Measurements from ENCODE around the gene SIGLEC1. TPM values are rescaled to one million over a fixed set of nuclear protein-coding genes. Genes with fewer than 3 reads are reported as not detected.

SIGLEC1 gene
- total RNA-seq, 1 donor from 2014 or later = not detected

- Mint-ChIP-seq H3K27ac (ENCODE audit: unreplicated experiment) (no peak overlapping the region), H3K36me3 (ENCODE audit: low read depth) (no peaks in the 10 kb centered on the region), H3K4me1 (ENCODE audit: low read depth) (no peaks in the 10 kb centered on the region), H3K4me3 (ENCODE audit: unreplicated experiment) (no peak overlapping the region), H3K27me3 (ENCODE audit: low read depth) (peaks cover 2% of the 10 kb centered on the region), H3K9me3 (ENCODE audit: low read depth) (no peaks in the 10 kb centered on the region)
- DNase-seq (ENCODE audit: low spot score) = peak; percentile 68
- TF ChIP-seq, protein P1, sequence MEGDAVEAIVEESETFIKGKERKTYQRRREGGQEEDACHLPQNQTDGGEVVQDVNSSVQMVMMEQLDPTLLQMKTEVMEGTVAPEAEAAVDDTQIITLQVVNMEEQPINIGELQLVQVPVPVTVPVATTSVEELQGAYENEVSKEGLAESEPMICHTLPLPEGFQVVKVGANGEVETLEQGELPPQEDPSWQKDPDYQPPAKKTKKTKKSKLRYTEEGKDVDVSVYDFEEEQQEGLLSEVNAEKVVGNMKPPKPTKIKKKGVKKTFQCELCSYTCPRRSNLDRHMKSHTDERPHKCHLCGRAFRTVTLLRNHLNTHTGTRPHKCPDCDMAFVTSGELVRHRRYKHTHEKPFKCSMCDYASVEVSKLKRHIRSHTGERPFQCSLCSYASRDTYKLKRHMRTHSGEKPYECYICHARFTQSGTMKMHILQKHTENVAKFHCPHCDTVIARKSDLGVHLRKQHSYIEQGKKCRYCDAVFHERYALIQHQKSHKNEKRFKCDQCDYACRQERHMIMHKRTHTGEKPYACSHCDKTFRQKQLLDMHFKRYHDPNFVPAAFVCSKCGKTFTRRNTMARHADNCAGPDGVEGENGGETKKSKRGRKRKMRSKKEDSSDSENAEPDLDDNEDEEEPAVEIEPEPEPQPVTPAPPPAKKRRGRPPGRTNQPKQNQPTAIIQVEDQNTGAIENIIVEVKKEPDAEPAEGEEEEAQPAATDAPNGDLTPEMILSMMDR (IDR thresholded peaks at IDR 0.05) = no peak
Observed at GRCh38 chr20:3701061-3701998, 11.1 kb downstream of the SIGLEC1 start.

DNA sequence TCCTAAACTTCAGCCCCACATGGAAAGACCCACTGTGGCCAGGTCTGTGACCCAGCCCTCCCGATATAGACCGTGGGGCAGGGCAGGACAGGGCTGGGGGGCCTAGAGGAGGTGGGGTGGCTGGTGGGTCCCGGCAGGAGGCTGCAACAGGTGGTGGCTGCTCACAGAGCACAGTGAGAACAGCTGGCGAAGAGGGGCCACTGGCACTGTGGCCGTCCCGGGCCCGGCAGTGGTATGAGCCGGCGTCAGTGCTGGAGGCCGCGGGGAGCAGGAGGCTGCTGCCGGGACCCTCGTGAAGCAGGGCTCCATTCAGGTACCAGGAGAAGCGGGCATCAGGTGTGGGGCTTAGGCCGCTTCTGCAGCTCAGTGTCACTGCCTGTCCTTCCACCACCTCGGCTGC is 13.4 kb downstream of the SIGLEC1 start:
- Mint-ChIP-seq H3K4me1 (ENCODE audit: low read depth) (no peaks in the 10 kb centered on the region), H3K36me3 (ENCODE audit: low read depth) (no peaks in the 10 kb centered on the region), H3K27ac (ENCODE audit: unreplicated experiment) (no peak overlapping the region), H3K4me3 (ENCODE audit: unreplicated experiment) (no peak overlapping the region), H3K9me3 (ENCODE audit: low read depth) (no peaks in the 10 kb centered on the region), H3K27me3 (ENCODE audit: low read depth) (peaks cover 2% of the 10 kb centered on the region)
- TF ChIP-seq, protein P1 (IDR thresholded peaks at IDR 0.05) = no peak
- DNase-seq (ENCODE audit: low spot score) = no peak

- Mint-ChIP-seq H3K27ac (ENCODE audit: unreplicated experiment) (no peak overlapping the region), H3K9me3 (ENCODE audit: low read depth) (no peaks in the 10 kb centered on the region), H3K36me3 (ENCODE audit: low read depth) (no peaks in the 10 kb centered on the region), H3K4me1 (ENCODE audit: low read depth) (no peaks in the 10 kb centered on the region), H3K27me3 (ENCODE audit: low read depth) (peaks cover 2% of the 10 kb centered on the region), H3K4me3 (ENCODE audit: unreplicated experiment) (no peak overlapping the region)
- TF ChIP-seq, protein P1 (IDR thresholded peaks at IDR 0.05) = no peak
- DNase-seq (ENCODE audit: low spot score) = no peak
Observed at GRCh38 chr20:3698591-3699001, 13.8 kb downstream of the SIGLEC1 start.

GRCh38 chr20:3697588-3698305 is 14.7 kb downstream of the SIGLEC1 start:
- DNase-seq (ENCODE audit: low spot score) = no peak
- Mint-ChIP-seq H3K27me3 (ENCODE audit: low read depth) (peaks cover 2% of the 10 kb centered on the region), H3K4me3 (ENCODE audit: unreplicated experiment) (no peak overlapping the region), H3K36me3 (ENCODE audit: low read depth) (no peaks in the 10 kb centered on the region), H3K27ac (ENCODE audit: unreplicated experiment) (no peak overlapping the region), H3K9me3 (ENCODE audit: low read depth) (no peaks in the 10 kb centered on the region), H3K4me1 (ENCODE audit: low read depth) (no peaks in the 10 kb centered on the region)
- TF ChIP-seq, protein P1 (IDR thresholded peaks at IDR 0.05) = no peak
